ENCODE data around the gene MRPL38.

MRPL38 gene

GRCh38 chr17:75894049-75894733, 10.5 kb downstream of the MRPL38 start:
- Histone ChIP-seq H3K9me3 (ENCODE audit: insufficient read depth, low read length, severe bottlenecking) (no peaks in the 10 kb centered on the region), H3K27ac (ENCODE audit: low read length) (no peak overlapping the region), H2AFZ (ENCODE audit: low read depth, low read length) (no peak overlapping the region), H3K4me3 (ENCODE audit: low read depth in 1 of 2, low read length in 2 of 2) (no peak overlapping the region), H3K36me3 (ENCODE audit: insufficient read depth, low read length) (peaks cover 60% of the 10 kb centered on the region), H3K4me1 (ENCODE audit: insufficient read depth, low read length) (peaks cover 32% of the 10 kb centered on the region), H3K79me2 (ENCODE audit: insufficient read depth, low read length) (peaks cover 35% of the 10 kb centered on the region), H3K27me3 (ENCODE audit: insufficient read depth, low read length, poor library complexity) (no peaks in the 10 kb centered on the region), H3K4me2 (ENCODE audit: insufficient read depth, low read length) (0 out of 2 replicates have a peak overlapping the region, but pooled peaks have one; percentile 97), H3K9ac (ENCODE audit: low read depth, low read length) (no peak overlapping the region; the same call in 1 of the 2 replicates), H4K20me1 (ENCODE audit: insufficient read depth, low read length) (peaks cover 30% of the 10 kb centered on the region)
- DNase-seq (no peak), ATAC-seq (ENCODE audit: insufficient read depth, low read depth) (no peak)
- no peak for TF ChIP-seq EZH2 (IDR thresholded peaks at IDR 0.05; ENCODE audit: borderline replicate concordance, low read depth, low read length, severe bottlenecking)
- TF ChIP-seq CTCF (IDR thresholded peaks at IDR 0.05; ENCODE audit: borderline replicate concordance, extremely low read depth, low read length, poor library complexity, severe bottlenecking) = no peak

- Histone ChIP-seq H3K9me3 (ENCODE audit: insufficient read depth, low read length, severe bottlenecking) (no peaks in the 10 kb centered on the region), H3K27me3 (ENCODE audit: insufficient read depth, low read length, poor library complexity) (no peaks in the 10 kb centered on the region), H3K79me2 (ENCODE audit: insufficient read depth, low read length) (peaks cover 35% of the 10 kb centered on the region), H3K4me2 (ENCODE audit: insufficient read depth, low read length) (no peak overlapping the region), H3K27ac (ENCODE audit: low read length) (no peak overlapping the region), H3K4me1 (ENCODE audit: insufficient read depth, low read length) (peaks cover 32% of the 10 kb centered on the region), H3K9ac (ENCODE audit: low read depth, low read length) (0 out of 2 replicates have a peak overlapping the region, but pooled peaks have one; percentile 11), H3K36me3 (ENCODE audit: insufficient read depth, low read length) (peaks cover 54% of the 10 kb centered on the region), H4K20me1 (ENCODE audit: insufficient read depth, low read length) (peaks cover 30% of the 10 kb centered on the region), H3K4me3 (ENCODE audit: low read depth in 1 of 2, low read length in 2 of 2) (no peak overlapping the region), H2AFZ (ENCODE audit: low read depth, low read length) (no peak overlapping the region)
- no peak for TF ChIP-seq EZH2 (IDR thresholded peaks at IDR 0.05; ENCODE audit: borderline replicate concordance, low read depth, low read length, severe bottlenecking)
- ATAC-seq (ENCODE audit: insufficient read depth, low read depth) (no peak), DNase-seq (no peak)
Observed at GRCh38 chr17:75893305-75894048, 11.2 kb downstream of the MRPL38 start.

GRCh38 chr17:75892556-75893224, 12.0 kb downstream of the MRPL38 start:
- DNase-seq (no peak), ATAC-seq (ENCODE audit: insufficient read depth, low read depth) (no peak)
- H2AFZ ChIP-seq (ENCODE audit: low read depth, low read length) = no peak overlapping the region
- H3K36me3 ChIP-seq (ENCODE audit: insufficient read depth, low read length) = peaks cover 46% of the 10 kb centered on the region
- H4K20me1 ChIP-seq (ENCODE audit: insufficient read depth, low read length) = peaks cover 30% of the 10 kb centered on the region
- peaks cover 35% of the 10 kb centered on the region for H3K79me2 ChIP-seq (ENCODE audit: insufficient read depth, low read length)
- TF ChIP-seq EZH2 (IDR thresholded peaks at IDR 0.05; ENCODE audit: borderline replicate concordance, low read depth, low read length, severe bottlenecking) (no peak), CTCF (IDR thresholded peaks at IDR 0.05; ENCODE audit: borderline replicate concordance, extremely low read depth, low read length, poor library complexity, severe bottlenecking) (no peak)
- H3K27me3 ChIP-seq (ENCODE audit: insufficient read depth, low read length, poor library complexity) = no peaks in the 10 kb centered on the region
- H3K27ac ChIP-seq (ENCODE audit: low read length) = no peak overlapping the region
- H3K9ac ChIP-seq (ENCODE audit: low read depth, low read length) = 0 out of 2 replicates have a peak overlapping the region, but pooled peaks have one; percentile 11
- H3K4me1 ChIP-seq (ENCODE audit: insufficient read depth, low read length) = peaks cover 31% of the 10 kb centered on the region
- H3K9me3 ChIP-seq (ENCODE audit: insufficient read depth, low read length, severe bottlenecking) = no peaks in the 10 kb centered on the region
- no peak overlapping the region for H3K4me2 ChIP-seq (ENCODE audit: insufficient read depth, low read length)
- no peak overlapping the region for H3K4me3 ChIP-seq (ENCODE audit: low read depth in 1 of 2, low read length in 2 of 2)

Data from DND-41 (cell line).